ENCODE measurements around the gene METAP2.

Gene METAP2

DNA sequence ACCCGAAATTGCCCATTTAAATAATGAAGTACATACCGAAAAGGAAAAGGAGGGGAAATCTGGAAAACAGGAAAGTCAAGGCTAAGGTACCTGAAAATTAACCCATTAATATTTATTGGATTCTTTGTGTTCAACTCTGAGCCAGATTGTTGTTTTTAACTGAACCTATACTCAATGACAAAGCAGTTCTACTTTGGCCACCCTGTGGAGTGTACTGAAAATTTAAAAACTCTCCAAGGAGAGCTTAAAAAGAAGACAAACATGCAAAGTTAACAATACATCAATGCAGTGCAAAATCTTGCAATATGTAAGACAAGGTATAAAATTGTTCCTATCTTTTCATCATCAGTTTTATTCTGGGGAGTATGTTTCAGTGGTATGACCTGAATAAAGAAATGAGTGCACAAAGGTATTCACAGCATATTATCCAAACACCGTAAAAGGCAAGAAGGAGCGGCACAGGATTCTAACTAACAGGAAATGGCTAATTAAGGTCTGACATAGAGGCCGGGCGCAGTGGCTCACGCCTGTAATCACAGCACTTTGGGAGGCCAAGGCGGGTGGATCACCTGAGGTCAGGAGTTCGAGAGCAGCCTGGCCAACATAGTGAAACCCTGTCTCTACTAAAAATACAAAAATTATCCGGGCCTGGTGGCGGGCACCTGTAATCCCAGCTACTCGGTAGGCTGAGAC lies 75.6 kb downstream of the METAP2 start:
- no peak for DNase-seq (ENCODE audit: low read depth, low spot score)

DNA sequence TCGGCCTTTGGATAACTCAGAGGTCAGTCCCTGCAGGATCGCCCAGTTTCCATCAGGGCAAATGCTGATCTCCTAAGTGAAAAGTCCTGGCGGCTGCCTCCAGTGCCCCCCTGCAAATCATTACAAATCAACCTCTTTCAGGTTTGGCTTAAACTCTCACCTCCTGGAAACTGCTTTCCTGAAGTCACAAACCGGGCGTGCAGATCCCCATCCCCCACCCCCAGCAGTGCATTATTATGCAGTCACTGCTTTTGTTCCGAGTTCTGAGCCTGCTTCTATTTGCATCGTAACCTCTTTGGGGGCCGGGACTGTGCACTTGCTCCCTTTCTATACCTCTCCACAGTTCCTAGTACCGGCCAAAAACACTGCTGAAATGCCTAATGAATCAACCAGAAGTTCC lies 77.4 kb downstream of the METAP2 start, which contains the start of gene USP44:
USP44 (minus strand) TSS at position 172 of the 400 bp plus-strand sequence. CDS start 17,220 bp downstream, outside the sequence.
- peak; percentile 81 for DNase-seq (ENCODE audit: low read depth, low spot score)

DNA sequence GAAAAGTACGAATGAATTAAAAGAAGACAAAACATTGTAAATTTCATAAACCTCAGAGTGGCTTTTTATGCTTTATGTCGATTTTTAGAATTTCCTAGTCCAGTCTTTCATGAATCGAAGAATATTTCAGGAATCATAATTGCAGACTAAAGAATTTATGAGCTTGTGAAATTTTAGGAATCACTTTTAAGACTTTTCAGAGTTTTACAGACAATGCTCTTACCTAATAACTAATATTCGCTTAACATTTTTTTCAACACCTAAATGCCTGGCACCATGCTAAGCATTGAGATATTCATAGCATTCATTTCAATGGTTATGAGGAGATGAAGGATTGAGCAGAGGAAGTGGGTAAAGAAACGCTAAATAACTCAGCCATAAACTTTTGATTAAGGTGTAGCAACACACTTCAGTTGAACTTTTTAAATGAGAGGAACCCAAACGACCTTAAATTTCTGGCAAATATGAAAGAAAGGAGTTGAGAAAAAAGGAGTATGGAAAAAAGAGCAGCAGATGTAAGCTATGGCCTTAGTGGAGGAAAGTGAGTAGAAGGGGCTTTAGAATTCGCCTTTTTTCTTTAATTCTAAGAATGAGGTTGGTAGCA lies 78.1 kb downstream of the METAP2 start:
- no peak for DNase-seq (ENCODE audit: low read depth, low spot score)

DNA sequence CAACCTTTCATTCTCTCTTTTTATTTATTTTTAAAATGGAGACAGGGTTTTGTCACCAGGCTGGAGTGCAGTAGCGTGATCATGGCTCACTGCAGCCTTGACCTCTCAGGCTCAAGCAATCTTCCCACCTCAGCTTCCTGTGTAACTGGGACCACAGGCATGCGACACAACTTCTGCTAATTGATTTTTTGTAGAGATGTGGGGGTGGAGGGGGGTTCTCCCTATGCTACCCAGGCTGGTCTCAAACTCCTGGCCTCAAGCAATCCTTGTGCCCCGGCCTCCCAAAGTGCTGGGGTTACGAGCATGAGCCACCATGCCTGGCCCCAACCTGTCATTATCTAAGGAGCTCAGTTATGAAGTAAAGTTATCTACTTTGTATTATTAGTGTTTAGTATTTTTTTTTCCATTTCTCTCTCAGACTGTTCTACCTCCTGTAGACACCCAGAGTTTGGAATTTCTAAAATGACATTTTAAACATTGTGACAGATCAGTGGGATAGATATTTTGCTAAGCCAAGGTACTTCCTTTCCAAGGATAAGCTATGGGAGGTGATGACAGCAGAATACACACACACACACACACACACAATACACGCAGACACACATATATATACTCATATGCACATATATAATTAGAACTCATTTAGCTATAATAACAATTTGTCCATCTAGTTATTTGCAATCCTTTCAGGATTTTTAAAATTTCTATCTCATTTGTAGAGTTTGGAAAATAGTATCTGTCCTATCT lies 79.4 kb downstream of the METAP2 start:
- DNase-seq (ENCODE audit: low read depth, low spot score) = no peak

DNA sequence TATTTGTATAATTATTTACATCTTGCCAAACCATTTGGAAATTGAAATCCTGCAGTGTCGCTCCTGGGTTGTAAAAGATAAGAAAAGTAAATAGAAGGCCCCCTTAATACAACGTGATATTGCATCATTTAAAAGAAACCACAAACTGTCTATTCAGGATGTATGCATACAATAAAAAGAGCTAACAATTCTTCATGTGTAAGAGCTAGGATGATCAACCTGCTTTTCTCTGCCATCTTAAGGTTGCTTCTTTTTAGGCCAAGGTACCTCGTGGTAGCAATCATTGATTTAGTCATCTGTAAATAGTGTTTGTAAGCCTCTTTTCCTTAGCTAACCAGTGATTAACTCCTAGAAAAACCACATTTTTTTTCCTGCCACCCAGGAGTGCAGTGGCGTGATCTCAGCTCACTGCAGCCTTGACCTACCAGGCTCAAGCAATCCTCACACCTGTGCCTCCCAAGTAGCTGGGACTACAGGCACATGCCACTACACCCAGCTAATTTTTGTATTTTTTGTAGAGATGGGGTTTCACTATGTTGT lies 80.7 kb downstream of the METAP2 start:
- DNase-seq (ENCODE audit: low read depth, low spot score) = no peak

DNA sequence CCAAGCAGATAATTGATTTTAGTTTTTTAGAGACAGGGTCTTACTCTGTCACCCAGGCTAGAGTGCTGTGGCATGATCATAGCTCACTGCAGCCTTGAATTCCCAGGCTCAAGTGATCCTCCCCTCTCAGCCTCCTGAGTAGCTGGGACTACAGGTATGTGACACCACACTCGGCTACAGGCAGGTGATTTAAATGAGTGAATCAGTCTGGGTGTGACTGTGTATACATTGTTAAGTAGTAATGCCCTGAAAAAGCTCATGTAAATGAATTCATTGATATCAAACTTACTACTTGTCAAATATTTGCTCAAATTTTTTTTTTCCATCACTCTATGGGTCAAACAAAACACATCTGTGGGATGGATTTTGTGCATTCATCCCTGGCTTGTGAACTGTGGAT lies 83.7 kb downstream of the METAP2 start:
- DNase-seq (ENCODE audit: low read depth, low spot score) = no peak

Measured in ELF-1 (cell line).